Right lobe of liver (tissue), 6 donors: ENCODE results near the gene LRRC53. TPM values are rescaled to one million over a fixed set of nuclear protein-coding genes. Genes with fewer than 3 reads are reported as not detected.

Source experiments
- ATAC-seq, 4 donors: fragments of 200-7000 bp; cut with Tn5 transposase; one replicate each; pipeline ENCODE4 v1.9.1; 2020; ENCODE audit warnings: mild to moderate bottlenecking in 4 of 4, moderate library complexity in 4 of 4
- DNase-seq, 3 donors: peaks; one replicate each; pipeline ENCODE4 v3.0.0-alpha.2; 2020
- H3K27ac ChIP-seq, 3 donors: fragments of 200-600 bp; one replicate each; pipeline ENCODE4 v1.8.0; 2022
- H3K27me3 ChIP-seq, 2 donors: fragments of 200-600 bp; one replicate each; pipeline ENCODE4 v1.8.0; 2022
- H3K36me3 ChIP-seq, 4 donors: fragments of 200-600 bp; sonication (generic) in 1 of 4; one replicate each; pipeline versions ENCODE4 v1.5.1 to v1.8.0; 2017 to 2022; ENCODE audit warnings: control low read depth in 1 of 4
- H3K4me1 ChIP-seq, 4 donors: fragments of 200-600 bp; sonication (generic) in 1 of 4; one replicate each; pipeline versions ENCODE4 v1.5.1 to v1.8.0; 2017 to 2022; ENCODE audit warnings: control low read depth in 1 of 4
- H3K4me3 ChIP-seq, 3 donors: fragments of 200-600 bp; one replicate each; pipeline ENCODE4 v1.8.0; 2022
- H3K9me3 ChIP-seq, 4 donors: fragments of 200-600 bp; sonication (generic) in 1 of 4; one replicate each; pipeline versions ENCODE4 v1.5.1 to v1.8.0; 2017 to 2022; ENCODE audit warnings: control low read depth in 1 of 4
- CTCF ChIP-seq, 4 donors: fragments of 200-600 bp in 3 of 4; fragments of 450-650 bp in 1 of 4; IDR thresholded peaks; one replicate each; pipeline versions ENCODE4 v1.5.1 to v1.8.0; 2016 to 2022; ENCODE audit warnings: antibody characterized with exemption in 4 of 4, mild to moderate bottlenecking in 2 of 4
- POLR2A ChIP-seq: fragments of 450-650 bp; IDR thresholded peaks from one replicate; pipeline ENCODE4 v1.6.1; 2017; ENCODE audit warnings: antibody characterized with exemption, mild to moderate bottlenecking
- WGBS: methylation state at CpG from one replicate; pipeline ENCODE4 v1.1.6; 2018; ENCODE audit warnings: low coverage, low lambda C conversion rate; ENCODE audit not compliant: insufficient coverage; ENCODE audit errors: missing lambda C conversion rate; 5-methylcytosine and 5-hydroxymethylcytosine counted together
- intact Hi-C, 2 donors: fragments of 100-400 bp; cut with DNase I; formaldehyde crosslinking; loops; one replicate each; pipeline versions ENCODE4 v1.11.2 to v1.14.1; 2022
- long read RNA-seq: library from polyadenylated mRNA; unstranded; transcript quantifications from one replicate; pipeline ENCODE4 v2.0.0, GENCODE V29; 2019
- total RNA-seq, 6 experiments: library from RNA; depleted of rRNA in 2 of 6; stranded (reverse); fragments of >200 nt in 2 of 6; fragmentation: NEBNext Ultra II Directional in 3 of 6; extraction: Animal tissue kit (Norgen Biotek cat#: 25700) in 3 of 6; gene quantifications; one replicate each; pipeline versions ENCODE4 v1.1.0 to v1.2.4, GENCODE V29; 2016 to 2023
- donor health status: DM: no; HTN: yes; CAD: no.
- donor health status: DM: no; HTN: no; CAD: no.
- donor health status: DM: no; HTN: no; CAD: no.
- donor health status: DM: no; HTN: yes; CAD: no.
- donor health status: DM: no; HTN: yes; CAD: no.

LRRC53 gene, protein sequence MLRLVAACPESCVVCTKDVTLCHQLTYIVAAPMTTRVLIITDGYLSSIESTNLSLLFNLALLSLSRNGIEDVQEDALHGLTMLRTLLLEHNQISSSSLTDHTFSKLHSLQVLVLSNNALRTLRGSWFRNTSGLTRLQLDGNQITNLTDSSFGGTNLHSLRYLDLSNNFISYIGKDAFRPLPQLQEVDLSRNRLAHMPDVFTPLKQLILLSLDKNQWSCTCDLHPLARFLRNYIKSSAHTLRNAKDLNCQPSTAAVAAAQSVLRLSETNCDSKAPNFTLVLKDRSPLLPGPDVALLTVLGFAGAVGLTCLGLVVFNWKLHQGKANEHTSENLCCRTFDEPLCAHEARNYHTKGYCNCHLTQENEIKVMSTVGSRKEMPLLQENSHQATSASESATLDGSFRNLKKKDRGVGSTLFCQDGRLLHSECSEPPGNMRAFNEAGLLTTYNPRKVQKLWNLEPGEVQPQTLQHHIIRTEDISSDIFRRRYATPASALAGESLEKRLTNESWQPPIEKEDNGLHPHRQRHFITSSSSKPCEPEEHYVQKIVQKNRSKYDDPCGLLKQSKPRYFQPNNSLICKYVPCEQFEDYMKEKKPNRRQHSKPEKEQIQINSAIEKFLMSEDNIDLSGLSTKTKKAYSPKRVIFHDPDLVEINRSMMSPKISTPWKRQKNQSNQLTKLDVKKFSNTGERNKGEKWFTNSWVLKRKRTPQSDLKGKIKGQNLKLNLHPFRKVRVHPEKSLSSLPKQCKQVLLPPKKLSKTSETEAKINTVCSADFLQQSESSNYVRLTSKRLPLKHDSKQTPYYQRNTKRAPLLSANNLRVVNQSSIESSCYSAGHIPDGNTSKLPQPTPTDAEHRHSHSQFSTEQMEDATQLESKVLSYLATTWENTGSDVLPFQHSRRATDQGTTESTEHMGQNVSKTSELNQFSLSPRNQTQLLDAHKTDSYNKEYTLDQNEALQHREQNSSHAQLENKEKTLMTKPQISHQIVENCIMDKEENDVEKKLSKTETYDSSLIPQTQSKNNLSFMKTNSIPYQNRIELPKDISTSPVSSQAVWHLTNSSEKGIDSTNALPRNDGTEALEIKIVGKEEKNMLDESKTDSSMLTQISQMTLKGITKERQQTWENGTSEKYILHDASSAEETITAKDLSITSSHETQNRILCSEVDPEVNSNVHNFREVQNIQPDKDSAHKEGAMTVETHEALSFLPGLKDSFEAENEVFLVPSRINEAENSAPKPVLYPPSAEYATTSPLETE
- total RNA-seq = not detected
- long read RNA-seq = 0 reads

DNA sequence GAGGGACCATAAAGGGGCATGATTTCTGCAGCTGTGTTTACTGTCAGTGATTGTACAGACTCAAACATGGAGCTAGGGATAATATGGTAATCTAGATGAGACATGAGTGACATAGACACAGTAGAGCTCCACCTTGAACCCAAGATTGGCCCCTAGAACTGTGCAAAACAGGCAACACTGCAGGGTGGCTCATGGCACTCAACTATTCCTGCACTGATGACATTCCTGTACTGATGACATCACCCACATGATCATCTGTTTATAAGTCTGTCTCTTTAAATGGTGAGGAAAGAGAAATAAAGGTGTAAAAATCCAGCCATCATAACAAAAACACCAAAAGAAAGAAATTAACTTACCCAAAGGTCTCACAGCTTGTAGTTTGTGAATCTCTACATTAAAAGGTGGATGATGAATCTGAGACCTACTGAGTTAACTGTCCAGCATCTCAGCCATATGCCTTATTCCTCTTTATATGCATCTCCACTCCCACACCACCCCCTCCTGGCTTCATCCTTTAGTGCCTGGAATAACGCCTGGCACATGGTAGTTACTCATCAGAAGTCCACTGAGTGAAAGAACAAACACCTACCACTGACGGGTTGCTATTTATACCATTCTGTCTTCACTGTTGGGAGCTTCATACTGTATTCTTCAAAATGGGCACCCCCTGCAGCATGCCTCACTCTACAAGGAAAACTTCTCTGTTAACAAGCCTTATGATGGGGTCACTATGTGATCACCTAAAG, at the start of gene LRRC53:
Gene LRRC53, minus strand, starts transcription at position 442 of the 746 bp plus-strand sequence. CDS start 29,262 bp downstream, outside the sequence.
- H3K9me3 ChIP-seq = no peaks in the 10 kb centered on the region
- H3K27ac ChIP-seq = no peak within 1 kb of the TSS
- H3K4me1 ChIP-seq = no peaks in the 10 kb centered on the region
- no peak within 1 kb of the TSS for H3K4me3 ChIP-seq
- intact Hi-C loops = no loop called here
- 14% methylated on average over 2 of the region's 2 CpGs for WGBS
- TF ChIP-seq POLR2A = no peak
- no peak for TF ChIP-seq CTCF (IDR thresholded peaks at IDR 0.05)
- no peaks in the 10 kb centered on the region for H3K27me3 ChIP-seq
- no peaks in the 10 kb centered on the region for H3K36me3 ChIP-seq
- ATAC-seq = no peak
- DNase-seq = no peak

DNA sequence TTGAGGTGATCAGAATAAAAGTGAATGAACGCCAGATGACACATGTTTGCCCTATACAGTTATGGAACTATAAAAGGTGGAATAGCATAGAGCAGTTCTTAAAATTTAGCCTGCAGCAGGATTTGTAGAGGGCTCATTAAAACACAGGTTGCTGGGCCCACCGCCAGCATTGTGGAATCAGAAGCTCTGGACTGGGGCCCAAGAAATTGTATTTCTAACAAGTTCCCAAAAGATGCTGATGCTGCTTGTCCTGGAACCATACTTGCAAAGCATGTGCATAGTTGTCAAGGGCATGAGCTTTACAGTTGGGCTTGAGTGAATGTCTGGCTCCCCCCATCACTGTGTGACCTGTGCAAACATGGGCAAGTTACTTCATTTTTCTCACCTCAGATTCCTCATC, 37.5 kb upstream of the LRRC53 start:
- no peak for DNase-seq
- TF ChIP-seq CTCF (IDR thresholded peaks at IDR 0.05) (no peak), POLR2A (no peak)
- ATAC-seq = no peak
- Histone ChIP-seq H3K27ac (no peak overlapping the region), H3K36me3 (no peaks in the 10 kb centered on the region), H3K4me3 (no peak overlapping the region), H3K4me1 (no peaks in the 10 kb centered on the region), H3K9me3 (no peaks in the 10 kb centered on the region), H3K27me3 (no peaks in the 10 kb centered on the region)
- 82% methylated on average over 2 of the region's 2 CpGs for whole genome bisulfite sequencing
- intact Hi-C loops = no loop called here

- no peaks in the 10 kb centered on the region for H3K36me3 ChIP-seq
- H3K4me3 ChIP-seq = no peak overlapping the region
- DNase-seq (no peak), ATAC-seq (no peak)
- WGBS = 55% methylated on average over 4 of the region's 4 CpGs
- H3K27me3 ChIP-seq = no peaks in the 10 kb centered on the region
- intact Hi-C loops = no loop called here
- no peak overlapping the region for H3K27ac ChIP-seq
- no peaks in the 10 kb centered on the region for H3K4me1 ChIP-seq
- H3K9me3 ChIP-seq = no peaks in the 10 kb centered on the region
- TF ChIP-seq POLR2A (no peak), CTCF (IDR thresholded peaks at IDR 0.05) (no peak)
These were observed 36.7 kb upstream of the LRRC53 start for GRCh38 chr1:74548961-74549750.
